ENCODE measurements around the gene CLASP1.

Gene CLASP1

GRCh38 chr2:121429119-121429903 is 220.0 kb downstream of the CLASP1 start:
- Histone ChIP-seq H3K4me3 (ENCODE audit: low read length) (no peak overlapping the region), H3K9ac (ENCODE audit: low read length) (no peak overlapping the region), H3K36me3 (ENCODE audit: control insufficient read depth, insufficient read depth, low read length) (peaks cover 14% of the 10 kb centered on the region), H3K4me1 (ENCODE audit: control insufficient read depth, insufficient read depth, low read length) (no peaks in the 10 kb centered on the region), H3K27me3 (ENCODE audit: control insufficient read depth, insufficient read depth, low read length) (no peaks in the 10 kb centered on the region), H3K27ac (ENCODE audit: low read depth, low read length) (no peak overlapping the region)

- Histone ChIP-seq H3K27me3 (ENCODE audit: control insufficient read depth, insufficient read depth, low read length) (no peaks in the 10 kb centered on the region), H3K9ac (ENCODE audit: low read length) (no peak overlapping the region), H3K4me1 (ENCODE audit: control insufficient read depth, insufficient read depth, low read length) (no peaks in the 10 kb centered on the region), H3K36me3 (ENCODE audit: control insufficient read depth, insufficient read depth, low read length) (peaks cover 16% of the 10 kb centered on the region), H3K27ac (ENCODE audit: low read depth, low read length) (no peak overlapping the region), H3K4me3 (ENCODE audit: low read length) (no peak overlapping the region)
These were observed 222.0 kb downstream of the CLASP1 start for GRCh38 chr2:121427187-121427689.

GRCh38 chr2:121420486-121420885 is 228.8 kb downstream of the CLASP1 start:
- Histone ChIP-seq H3K9ac (ENCODE audit: low read length) (no peak overlapping the region), H3K27me3 (ENCODE audit: control insufficient read depth, insufficient read depth, low read length) (no peaks in the 10 kb centered on the region), H3K4me1 (ENCODE audit: control insufficient read depth, insufficient read depth, low read length) (no peaks in the 10 kb centered on the region), H3K4me3 (ENCODE audit: low read length) (no peak overlapping the region), H3K36me3 (ENCODE audit: control insufficient read depth, insufficient read depth, low read length) (peaks cover 14% of the 10 kb centered on the region), H3K27ac (ENCODE audit: low read depth, low read length) (no peak overlapping the region)

GRCh38 chr2:121419081-121419699 is 230.1 kb downstream of the CLASP1 start:
- no peaks in the 10 kb centered on the region for H3K27me3 ChIP-seq (ENCODE audit: control insufficient read depth, insufficient read depth, low read length)
- H3K27ac ChIP-seq (ENCODE audit: low read depth, low read length): no peak overlapping the region
- no peak overlapping the region for H3K9ac ChIP-seq (ENCODE audit: low read length)
- H3K36me3 ChIP-seq (ENCODE audit: control insufficient read depth, insufficient read depth, low read length): peaks cover 17% of the 10 kb centered on the region
- no peak overlapping the region for H3K4me3 ChIP-seq (ENCODE audit: low read length)
- H3K4me1 ChIP-seq (ENCODE audit: control insufficient read depth, insufficient read depth, low read length): no peaks in the 10 kb centered on the region

- Histone ChIP-seq H3K36me3 (ENCODE audit: control insufficient read depth, insufficient read depth, low read length) (peaks cover 16% of the 10 kb centered on the region), H3K9ac (ENCODE audit: low read length) (no peak overlapping the region), H3K4me1 (ENCODE audit: control insufficient read depth, insufficient read depth, low read length) (no peaks in the 10 kb centered on the region), H3K27me3 (ENCODE audit: control insufficient read depth, insufficient read depth, low read length) (no peaks in the 10 kb centered on the region), H3K27ac (ENCODE audit: low read depth, low read length) (no peak overlapping the region), H3K4me3 (ENCODE audit: low read length) (no peak overlapping the region)
These were observed 230.7 kb downstream of the CLASP1 start for GRCh38 chr2:121418494-121419058.

GRCh38 chr2:121417826-121418225 is 231.4 kb downstream of the CLASP1 start:
- H3K4me1 ChIP-seq (ENCODE audit: control insufficient read depth, insufficient read depth, low read length): no peaks in the 10 kb centered on the region
- no peaks in the 10 kb centered on the region for H3K27me3 ChIP-seq (ENCODE audit: control insufficient read depth, insufficient read depth, low read length)
- H3K9ac ChIP-seq (ENCODE audit: low read length): no peak overlapping the region
- H3K27ac ChIP-seq (ENCODE audit: low read depth, low read length): no peak overlapping the region
- peaks cover 17% of the 10 kb centered on the region for H3K36me3 ChIP-seq (ENCODE audit: control insufficient read depth, insufficient read depth, low read length)
- H3K4me3 ChIP-seq (ENCODE audit: low read length): no peak overlapping the region

GRCh38 chr2:121415727-121416126 is 233.5 kb downstream of the CLASP1 start:
- Histone ChIP-seq H3K36me3 (ENCODE audit: control insufficient read depth, insufficient read depth, low read length) (peaks cover 17% of the 10 kb centered on the region), H3K9ac (ENCODE audit: low read length) (no peak overlapping the region), H3K27ac (ENCODE audit: low read depth, low read length) (no peak overlapping the region), H3K4me3 (ENCODE audit: low read length) (no peak overlapping the region), H3K4me1 (ENCODE audit: control insufficient read depth, insufficient read depth, low read length) (no peaks in the 10 kb centered on the region), H3K27me3 (ENCODE audit: control insufficient read depth, insufficient read depth, low read length) (no peaks in the 10 kb centered on the region)

- Histone ChIP-seq H3K9ac (ENCODE audit: low read length) (no peak overlapping the region), H3K36me3 (ENCODE audit: control insufficient read depth, insufficient read depth, low read length) (peaks cover 16% of the 10 kb centered on the region), H3K4me3 (ENCODE audit: low read length) (no peak overlapping the region), H3K27ac (ENCODE audit: low read depth, low read length) (no peak overlapping the region), H3K27me3 (ENCODE audit: control insufficient read depth, insufficient read depth, low read length) (no peaks in the 10 kb centered on the region), H3K4me1 (ENCODE audit: control insufficient read depth, insufficient read depth, low read length) (no peaks in the 10 kb centered on the region)
These were observed 236.9 kb downstream of the CLASP1 start for GRCh38 chr2:121412349-121412748.

- no peak overlapping the region for H3K4me3 ChIP-seq (ENCODE audit: low read length)
- H3K27ac ChIP-seq (ENCODE audit: low read depth, low read length): no peak overlapping the region
- no peaks in the 10 kb centered on the region for H3K27me3 ChIP-seq (ENCODE audit: control insufficient read depth, insufficient read depth, low read length)
- no peak overlapping the region for H3K9ac ChIP-seq (ENCODE audit: low read length)
- H3K4me1 ChIP-seq (ENCODE audit: control insufficient read depth, insufficient read depth, low read length): no peaks in the 10 kb centered on the region
- H3K36me3 ChIP-seq (ENCODE audit: control insufficient read depth, insufficient read depth, low read length): peaks cover 10% of the 10 kb centered on the region
These were observed 239.3 kb downstream of the CLASP1 start for GRCh38 chr2:121409966-121410365.

- Histone ChIP-seq H3K4me1 (ENCODE audit: control insufficient read depth, insufficient read depth, low read length) (no peaks in the 10 kb centered on the region), H3K9ac (ENCODE audit: low read length) (no peak overlapping the region), H3K27me3 (ENCODE audit: control insufficient read depth, insufficient read depth, low read length) (no peaks in the 10 kb centered on the region), H3K36me3 (ENCODE audit: control insufficient read depth, insufficient read depth, low read length) (peaks cover 7% of the 10 kb centered on the region), H3K4me3 (ENCODE audit: low read length) (no peak overlapping the region), H3K27ac (ENCODE audit: low read depth, low read length) (no peak overlapping the region)
These were observed 239.9 kb downstream of the CLASP1 start for GRCh38 chr2:121409388-121409787.

GRCh38 chr2:121408641-121409040 is 240.6 kb downstream of the CLASP1 start:
- no peak overlapping the region for H3K27ac ChIP-seq (ENCODE audit: low read depth, low read length)
- H3K9ac ChIP-seq (ENCODE audit: low read length): no peak overlapping the region
- peaks cover 7% of the 10 kb centered on the region for H3K36me3 ChIP-seq (ENCODE audit: control insufficient read depth, insufficient read depth, low read length)
- no peaks in the 10 kb centered on the region for H3K4me1 ChIP-seq (ENCODE audit: control insufficient read depth, insufficient read depth, low read length)
- no peaks in the 10 kb centered on the region for H3K27me3 ChIP-seq (ENCODE audit: control insufficient read depth, insufficient read depth, low read length)
- H3K4me3 ChIP-seq (ENCODE audit: low read length): no peak overlapping the region

GRCh38 chr2:121405233-121405632 is 244.0 kb downstream of the CLASP1 start:
- Histone ChIP-seq H3K27me3 (ENCODE audit: control insufficient read depth, insufficient read depth, low read length) (no peaks in the 10 kb centered on the region), H3K4me3 (ENCODE audit: low read length) (no peak overlapping the region), H3K4me1 (ENCODE audit: control insufficient read depth, insufficient read depth, low read length) (no peaks in the 10 kb centered on the region), H3K36me3 (ENCODE audit: control insufficient read depth, insufficient read depth, low read length) (peaks cover 10% of the 10 kb centered on the region), H3K9ac (ENCODE audit: low read length) (no peak overlapping the region), H3K27ac (ENCODE audit: low read depth, low read length) (no peak overlapping the region)

Data from rectal smooth muscle tissue (tissue), 1 donor.